Body of pancreas (tissue), 4 donors: ENCODE results near the gene C3orf20.

ENCODE experiments used
- POLR2A ChIP-seq, 3 donors: fragments of 450-650 bp; IDR thresholded peaks; one replicate each; pipeline ENCODE4 v1.6.1; 2016; ENCODE audit warnings: antibody characterized with exemption in 3 of 3, mild to moderate bottlenecking in 2 of 3
- TF ChIP-seq, protein P1 (sequence below), 7 experiments: fragments of 450-650 bp in 4 of 7; fragments of 200-600 bp in 3 of 7; sonication (generic) in 3 of 7; IDR thresholded peaks; one replicate each; pipeline ENCODE4 v1.5.1; 2016 to 2019; ENCODE audit warnings: antibody characterized with exemption in 7 of 7

- TF ChIP-seq, protein P1, sequence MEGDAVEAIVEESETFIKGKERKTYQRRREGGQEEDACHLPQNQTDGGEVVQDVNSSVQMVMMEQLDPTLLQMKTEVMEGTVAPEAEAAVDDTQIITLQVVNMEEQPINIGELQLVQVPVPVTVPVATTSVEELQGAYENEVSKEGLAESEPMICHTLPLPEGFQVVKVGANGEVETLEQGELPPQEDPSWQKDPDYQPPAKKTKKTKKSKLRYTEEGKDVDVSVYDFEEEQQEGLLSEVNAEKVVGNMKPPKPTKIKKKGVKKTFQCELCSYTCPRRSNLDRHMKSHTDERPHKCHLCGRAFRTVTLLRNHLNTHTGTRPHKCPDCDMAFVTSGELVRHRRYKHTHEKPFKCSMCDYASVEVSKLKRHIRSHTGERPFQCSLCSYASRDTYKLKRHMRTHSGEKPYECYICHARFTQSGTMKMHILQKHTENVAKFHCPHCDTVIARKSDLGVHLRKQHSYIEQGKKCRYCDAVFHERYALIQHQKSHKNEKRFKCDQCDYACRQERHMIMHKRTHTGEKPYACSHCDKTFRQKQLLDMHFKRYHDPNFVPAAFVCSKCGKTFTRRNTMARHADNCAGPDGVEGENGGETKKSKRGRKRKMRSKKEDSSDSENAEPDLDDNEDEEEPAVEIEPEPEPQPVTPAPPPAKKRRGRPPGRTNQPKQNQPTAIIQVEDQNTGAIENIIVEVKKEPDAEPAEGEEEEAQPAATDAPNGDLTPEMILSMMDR (IDR thresholded peaks at IDR 0.05): no peak
- TF ChIP-seq POLR2A (IDR thresholded peaks at IDR 0.05): no peak
Observed at GRCh38 chr3:14766428-14767244, 91.7 kb downstream of the C3orf20 start.
